Activated B cell treated with CpG ODN at 0.5 μM for 24 hours (primary cell): ENCODE measurements around the gene CYB5A. TPM values are rescaled to one million over a fixed set of nuclear protein-coding genes. Genes with fewer than 3 reads are reported as not detected.

ENCODE experiments used
- ATAC-seq: fragments of 200-7000 bp; cut with Tn5 transposase; one replicate; pipeline ENCODE4 v1.10.0; 2021; ENCODE audit warnings: low read depth, mild to moderate bottlenecking, moderate library complexity
- CTCF ChIA-PET: fragments of 350-600 bp; sonication (Branson Sonifier 250); formaldehyde crosslinking; loops from one replicate; lab custom pipeline; 2021; ENCODE audit warnings: antibody characterized with exemption; lab: Charles Lee
- POLR2A ChIA-PET: fragments of 350-600 bp; sonication (Branson Sonifier 250); formaldehyde crosslinking; loops from one replicate; lab custom pipeline; 2021; ENCODE audit warnings: antibody characterized with exemption; lab: Charles Lee
- DNase-seq: peaks from one replicate; pipeline ENCODE4 v3.0.0; 2022
- H3K27ac Mint-ChIP-seq: one replicate; pipeline ENCODE4 v1.8.0; 2020; ENCODE audit warnings: mixed read lengths
- H3K27me3 Mint-ChIP-seq: one replicate; pipeline ENCODE4 v1.8.0; 2021; ENCODE audit warnings: mixed read lengths
- H3K36me3 Mint-ChIP-seq: one replicate; pipeline ENCODE4 v1.8.0; 2021; ENCODE audit warnings: low read depth, mixed read lengths
- H3K4me1 Mint-ChIP-seq: one replicate; pipeline ENCODE4 v1.8.0; 2021; ENCODE audit warnings: mixed read lengths
- H3K4me3 Mint-ChIP-seq: one replicate; pipeline ENCODE4 v1.8.0; 2020; ENCODE audit warnings: mild to moderate bottlenecking, mixed read lengths
- H3K9me3 Mint-ChIP-seq: one replicate; pipeline ENCODE4 v1.8.0; 2020; ENCODE audit warnings: mixed read lengths
- CTCF ChIP-seq: fragments of 200-600 bp; IDR thresholded peaks from one replicate; pipeline ENCODE4 v1.8.0; 2022; ENCODE audit warnings: antibody characterized with exemption, mild to moderate bottlenecking
- intact Hi-C: fragments of 100-400 bp; cut with micrococcal nuclease; formaldehyde crosslinking; loops from one replicate; pipeline ENCODE4 v1.15.1; 2024
- total RNA-seq: library from RNA; stranded (reverse); gene quantifications from 2 replicates; pipeline ENCODE4 v1.2.3, GENCODE V29; 2022

The CYB5A gene
- total RNA-seq, 1 donor from 2014 or later: 47.2 TPM

GRCh38 chr18:74278983-74279382 is 12.8 kb downstream of the CYB5A start:
- Mint-ChIP-seq H3K4me3 (no peak overlapping the region), H3K27me3 (no peaks in the 10 kb centered on the region), H3K36me3 (peaks cover 36% of the 10 kb centered on the region), H3K27ac (no peak overlapping the region), H3K9me3 (no peaks in the 10 kb centered on the region), H3K4me1 (peaks cover 52% of the 10 kb centered on the region)
- ATAC-seq: no peak
- no peak for DNase-seq
- intact Hi-C loops: no loop called here
- no peak for TF ChIP-seq CTCF
- CTCF ChIA-PET: no interaction called here
- POLR2A ChIA-PET: no interaction called here

- ATAC-seq (no peak), DNase-seq (no peak)
- intact Hi-C loops: no loop called here
- TF ChIP-seq CTCF: no peak
- CTCF ChIA-PET: no interaction called here
- Mint-ChIP-seq H3K27ac (no peak overlapping the region), H3K36me3 (peaks cover 36% of the 10 kb centered on the region), H3K4me3 (no peak overlapping the region), H3K4me1 (peaks cover 44% of the 10 kb centered on the region), H3K27me3 (no peaks in the 10 kb centered on the region), H3K9me3 (no peaks in the 10 kb centered on the region)
- POLR2A ChIA-PET: no interaction called here
These were observed 13.7 kb downstream of the CYB5A start for GRCh38 chr18:74278058-74278457.

GRCh38 chr18:74277296-74277695 is 14.5 kb downstream of the CYB5A start:
- DNase-seq (no peak), ATAC-seq (no peak)
- intact Hi-C loops: no loop called here
- POLR2A ChIA-PET: no interaction called here
- H3K9me3 Mint-ChIP-seq: no peaks in the 10 kb centered on the region
- peaks cover 37% of the 10 kb centered on the region for H3K4me1 Mint-ChIP-seq
- CTCF ChIA-PET: no interaction called here
- no peak overlapping the region for H3K4me3 Mint-ChIP-seq
- no peaks in the 10 kb centered on the region for H3K27me3 Mint-ChIP-seq
- peaks cover 38% of the 10 kb centered on the region for H3K36me3 Mint-ChIP-seq
- no peak overlapping the region for H3K27ac Mint-ChIP-seq
- TF ChIP-seq CTCF: no peak

- intact Hi-C loops: no loop called here
- H3K36me3 Mint-ChIP-seq: peaks cover 32% of the 10 kb centered on the region
- no peaks in the 10 kb centered on the region for H3K9me3 Mint-ChIP-seq
- TF ChIP-seq CTCF: no peak
- no peak for ATAC-seq
- DNase-seq: no peak
- no peak overlapping the region for H3K27ac Mint-ChIP-seq
- H3K27me3 Mint-ChIP-seq: no peaks in the 10 kb centered on the region
- peaks cover 30% of the 10 kb centered on the region for H3K4me1 Mint-ChIP-seq
- H3K4me3 Mint-ChIP-seq: no peak overlapping the region
- ChIA-PET CTCF (no interaction called here), POLR2A (no interaction called here)
These were observed 15.2 kb downstream of the CYB5A start for GRCh38 chr18:74276609-74277008.

- ChIA-PET CTCF (interaction anchor here (0.9 kb wide), 1 partner anchor 12 kb away, joined by 3 read pairs; no protein-coding TSS in a partner anchor), POLR2A (no interaction called here)
- intact Hi-C loops: no loop called here
- DNase-seq: no peak
- ATAC-seq: no peak
- peaks cover 31% of the 10 kb centered on the region for H3K36me3 Mint-ChIP-seq
- no peak overlapping the region for H3K4me3 Mint-ChIP-seq
- TF ChIP-seq CTCF: no peak
- H3K9me3 Mint-ChIP-seq: no peaks in the 10 kb centered on the region
- H3K27ac Mint-ChIP-seq: no peak overlapping the region
- peaks cover 27% of the 10 kb centered on the region for H3K4me1 Mint-ChIP-seq
- no peaks in the 10 kb centered on the region for H3K27me3 Mint-ChIP-seq
These were observed 16.0 kb downstream of the CYB5A start for GRCh38 chr18:74275736-74276135.
